ENCODE data around the gene ARL5A. TPM values are rescaled to one million over a fixed set of nuclear protein-coding genes. Genes with fewer than 3 reads are reported as not detected.

The ARL5A gene
- total RNA-seq, 4 donors from 2014 or later, result 77.7 to 161 (median 128) TPM

GRCh38 chr2:151769606-151770005 lies 58.6 kb downstream of the ARL5A start:
- 94 to 97% methylated on average over 1 of the region's 1 CpG for WGBS, 2 donors
- H3K4me3 ChIP-seq (ENCODE audit: low read depth, poor library complexity, severe bottlenecking), result no peak overlapping the region
- no peak for DNase-seq (ENCODE audit: low spot score in 2 of 2)
- no peak for TF ChIP-seq POLR2A (IDR thresholded peaks at IDR 0.05)
- intact Hi-C loops (cut with DNase I; ENCODE audit: low total_unique reads), result no loop called here

GRCh38 chr2:151767536-151767935 lies 60.7 kb downstream of the ARL5A start:
- WGBS, 2 donors, result 52 to 57% methylated on average over 2 of the region's 2 CpGs
- intact Hi-C loops (cut with DNase I; ENCODE audit: low total_unique reads), result no loop called here
- TF ChIP-seq POLR2A (IDR thresholded peaks at IDR 0.05), result no peak
- TF ChIP-seq, protein P1, sequence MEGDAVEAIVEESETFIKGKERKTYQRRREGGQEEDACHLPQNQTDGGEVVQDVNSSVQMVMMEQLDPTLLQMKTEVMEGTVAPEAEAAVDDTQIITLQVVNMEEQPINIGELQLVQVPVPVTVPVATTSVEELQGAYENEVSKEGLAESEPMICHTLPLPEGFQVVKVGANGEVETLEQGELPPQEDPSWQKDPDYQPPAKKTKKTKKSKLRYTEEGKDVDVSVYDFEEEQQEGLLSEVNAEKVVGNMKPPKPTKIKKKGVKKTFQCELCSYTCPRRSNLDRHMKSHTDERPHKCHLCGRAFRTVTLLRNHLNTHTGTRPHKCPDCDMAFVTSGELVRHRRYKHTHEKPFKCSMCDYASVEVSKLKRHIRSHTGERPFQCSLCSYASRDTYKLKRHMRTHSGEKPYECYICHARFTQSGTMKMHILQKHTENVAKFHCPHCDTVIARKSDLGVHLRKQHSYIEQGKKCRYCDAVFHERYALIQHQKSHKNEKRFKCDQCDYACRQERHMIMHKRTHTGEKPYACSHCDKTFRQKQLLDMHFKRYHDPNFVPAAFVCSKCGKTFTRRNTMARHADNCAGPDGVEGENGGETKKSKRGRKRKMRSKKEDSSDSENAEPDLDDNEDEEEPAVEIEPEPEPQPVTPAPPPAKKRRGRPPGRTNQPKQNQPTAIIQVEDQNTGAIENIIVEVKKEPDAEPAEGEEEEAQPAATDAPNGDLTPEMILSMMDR (IDR thresholded peaks at IDR 0.05), result no peak

DNA sequence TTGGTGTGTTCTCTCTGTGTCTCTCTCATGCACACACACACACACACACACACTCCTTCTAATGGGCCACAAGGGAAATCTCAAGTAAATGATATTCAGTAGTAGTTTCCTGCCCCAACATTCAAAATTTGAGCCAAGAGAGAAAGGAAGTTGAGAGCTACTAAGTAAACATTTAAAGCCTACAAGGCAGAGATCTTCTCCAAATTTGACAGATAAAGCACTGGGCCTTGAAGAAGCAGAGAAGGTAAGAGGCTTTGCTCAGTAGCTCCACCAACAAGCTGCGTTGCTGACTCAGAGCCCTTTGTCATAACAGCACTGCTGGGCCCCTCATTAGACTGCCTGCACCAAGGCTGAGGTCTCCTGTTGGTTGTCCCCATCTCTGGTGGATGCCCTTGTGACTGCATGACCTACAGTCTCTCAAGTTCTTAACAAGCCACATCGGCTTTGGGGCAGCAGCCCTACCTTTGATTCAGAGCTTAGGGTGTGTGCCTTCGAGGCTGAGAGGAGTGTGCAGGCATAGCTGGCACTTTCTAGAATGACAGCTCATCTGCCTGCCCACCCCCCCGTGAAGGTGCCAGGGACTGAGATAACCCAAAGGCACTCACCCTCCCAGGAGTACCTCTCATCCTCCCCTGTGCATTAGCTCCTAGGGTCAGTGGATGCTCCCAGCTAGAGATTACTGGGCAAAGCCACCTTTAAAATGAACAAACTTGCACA lies 61.6 kb downstream of the ARL5A start:
- H3K4me3 ChIP-seq (ENCODE audit: low read depth, poor library complexity, severe bottlenecking), result no peak overlapping the region
- DNase-seq (ENCODE audit: low spot score in 2 of 2), result no peak
- 84 to 86% methylated on average over 3 to 4 of the region's 4 CpGs for WGBS, 2 donors
- intact Hi-C loops (cut with DNase I; ENCODE audit: low total_unique reads), result no loop called here
- TF ChIP-seq, protein P1 (IDR thresholded peaks at IDR 0.05), result no peak
- TF ChIP-seq POLR2A (IDR thresholded peaks at IDR 0.05), result no peak

More at GRCh38 chr2:151767536-151767935, 60.7 kb downstream of the ARL5A start:
- H3K4me3 ChIP-seq (ENCODE audit: low read depth, poor library complexity, severe bottlenecking), result no peak overlapping the region
- no peak for DNase-seq (ENCODE audit: low spot score in 2 of 2)

DNA sequence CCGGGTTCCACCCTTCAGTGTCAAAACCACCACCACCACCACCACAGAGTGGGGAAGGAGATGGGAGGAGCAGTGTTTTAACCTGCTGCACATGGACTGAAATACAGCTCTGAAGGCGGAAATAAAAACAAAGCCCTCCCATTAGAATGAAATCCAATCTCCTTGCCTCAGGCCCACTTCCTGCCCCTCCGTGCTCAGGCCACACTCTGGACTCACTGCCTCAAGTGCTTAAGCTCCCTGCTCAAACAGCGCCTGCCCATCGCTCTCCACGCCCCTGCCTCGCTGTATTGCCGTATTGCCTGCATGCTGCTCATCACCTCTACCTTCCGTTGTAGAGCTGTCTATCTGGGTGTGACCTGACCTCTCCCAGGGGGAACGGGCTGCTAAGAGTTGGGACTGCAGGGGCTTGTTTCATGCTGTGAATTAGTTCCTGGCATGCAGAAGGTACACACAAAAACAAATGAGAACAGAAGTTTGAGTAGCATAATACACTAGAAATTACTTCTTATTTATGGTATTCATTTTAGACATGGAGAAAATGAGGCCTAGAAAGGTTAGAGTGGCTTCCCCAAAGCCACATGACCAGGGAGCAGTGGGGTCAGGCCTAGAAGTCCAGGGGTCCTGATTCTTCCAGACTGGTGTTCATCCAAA lies 62.3 kb downstream of the ARL5A start:
- intact Hi-C loops (cut with DNase I; ENCODE audit: low total_unique reads), result no loop called here
- 83 to 85% methylated on average over 10 of the region's 10 CpGs for WGBS, 2 donors
- no peak for DNase-seq (ENCODE audit: low spot score in 2 of 2)
- no peak for TF ChIP-seq POLR2A (IDR thresholded peaks at IDR 0.05)
- TF ChIP-seq, protein P1 (IDR thresholded peaks at IDR 0.05), result no peak
- no peak overlapping the region for H3K4me3 ChIP-seq (ENCODE audit: low read depth, poor library complexity, severe bottlenecking)

DNA sequence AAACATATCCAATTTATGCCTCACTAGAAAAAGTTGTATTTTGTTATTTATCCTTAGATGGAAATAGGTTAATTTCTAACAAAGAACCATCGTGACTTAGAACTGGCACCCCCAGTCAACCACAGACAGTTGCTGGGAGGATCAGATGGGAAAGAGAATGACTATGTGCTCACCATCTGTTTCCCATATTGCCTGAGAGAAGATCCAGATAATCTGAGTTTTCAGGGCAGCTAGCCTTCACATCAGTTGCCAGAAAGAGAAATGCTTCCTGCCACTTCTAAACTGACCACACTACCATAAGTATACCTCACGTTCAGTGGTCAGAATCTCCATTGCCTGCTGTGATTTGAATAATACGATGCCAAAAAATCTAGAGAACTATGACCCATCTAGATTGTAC lies 65.5 kb downstream of the ARL5A start:
- TF ChIP-seq POLR2A (IDR thresholded peaks at IDR 0.05), result no peak
- TF ChIP-seq, protein P1 (IDR thresholded peaks at IDR 0.05), result no peak
- H3K4me3 ChIP-seq (ENCODE audit: low read depth, poor library complexity, severe bottlenecking), result no peak overlapping the region
- DNase-seq (ENCODE audit: low spot score in 2 of 2), result no peak
- 49 to 53% methylated on average over 3 of the region's 3 CpGs for WGBS, 2 donors
- intact Hi-C loops (cut with DNase I; ENCODE audit: low total_unique reads), result no loop called here

GRCh38 chr2:151761687-151762086 lies 66.5 kb downstream of the ARL5A start:
- TF ChIP-seq, protein P1 (IDR thresholded peaks at IDR 0.05), result no peak
- no peak for TF ChIP-seq POLR2A (IDR thresholded peaks at IDR 0.05)
- intact Hi-C loops (cut with DNase I; ENCODE audit: low total_unique reads), result no loop called here
- H3K4me3 ChIP-seq (ENCODE audit: low read depth, poor library complexity, severe bottlenecking), result no peak overlapping the region
- DNase-seq (ENCODE audit: low spot score in 2 of 2), result no peak

Data from lower leg skin (tissue), 4 donors.